Fibroblast of peridontal ligament (primary cell): ENCODE data around the gene CABP2.
A peak's percentile ranks its signal among the peaks of the same experiment; 100 is the strongest.
"Not testable (repeated sequence)": the region's sequence is repeated elsewhere in the genome, so short reads cannot be mapped to it uniquely, and the experiment has no call there.

Experiments
- DNase-seq: peaks from one replicate; pipeline ENCODE4 v3.0.0-alpha.2; 2010; ENCODE audit errors: extremely low read depth

CABP2 gene

DNA sequence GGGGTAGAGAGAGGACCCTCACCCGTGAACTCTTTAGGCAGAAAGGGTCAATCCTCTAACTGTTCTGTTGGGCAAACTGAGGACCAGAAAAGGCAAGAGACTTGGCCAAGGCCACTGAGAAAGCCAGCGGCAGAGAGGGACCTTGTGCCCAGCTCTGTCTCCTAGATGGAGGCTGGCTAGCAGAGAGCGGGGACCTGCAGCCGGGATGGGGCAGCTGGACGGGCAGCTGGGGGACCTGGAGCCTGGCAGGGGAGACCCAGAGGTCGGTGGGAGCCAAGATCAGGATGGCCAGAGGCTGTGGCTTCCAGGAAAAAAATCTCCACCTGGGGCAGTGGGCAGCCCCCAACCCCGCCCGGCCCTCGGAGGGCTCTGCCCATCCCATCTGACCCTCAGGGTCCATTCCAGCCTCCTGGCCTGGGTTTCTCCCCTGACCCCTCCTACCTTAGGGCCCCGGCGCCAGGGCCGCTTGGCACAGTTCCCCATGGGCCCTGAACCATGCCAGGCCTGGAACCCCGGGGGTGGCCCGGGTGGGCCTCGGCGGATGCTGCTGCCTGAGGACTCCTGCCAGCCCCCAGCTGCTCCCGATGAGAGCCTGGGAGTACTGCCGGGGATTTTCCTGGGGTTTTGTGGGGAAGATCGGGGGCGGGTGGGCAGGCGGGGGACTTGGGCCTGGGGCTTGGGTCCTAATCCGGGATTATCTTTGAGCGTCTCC is at the start of gene CABP2:
TSS of gene CABP2 (minus strand) at position 603 of the 712 bp plus-strand sequence. CDS start at position 483, 120 bp downstream.
- no peak for DNase-seq

DNA sequence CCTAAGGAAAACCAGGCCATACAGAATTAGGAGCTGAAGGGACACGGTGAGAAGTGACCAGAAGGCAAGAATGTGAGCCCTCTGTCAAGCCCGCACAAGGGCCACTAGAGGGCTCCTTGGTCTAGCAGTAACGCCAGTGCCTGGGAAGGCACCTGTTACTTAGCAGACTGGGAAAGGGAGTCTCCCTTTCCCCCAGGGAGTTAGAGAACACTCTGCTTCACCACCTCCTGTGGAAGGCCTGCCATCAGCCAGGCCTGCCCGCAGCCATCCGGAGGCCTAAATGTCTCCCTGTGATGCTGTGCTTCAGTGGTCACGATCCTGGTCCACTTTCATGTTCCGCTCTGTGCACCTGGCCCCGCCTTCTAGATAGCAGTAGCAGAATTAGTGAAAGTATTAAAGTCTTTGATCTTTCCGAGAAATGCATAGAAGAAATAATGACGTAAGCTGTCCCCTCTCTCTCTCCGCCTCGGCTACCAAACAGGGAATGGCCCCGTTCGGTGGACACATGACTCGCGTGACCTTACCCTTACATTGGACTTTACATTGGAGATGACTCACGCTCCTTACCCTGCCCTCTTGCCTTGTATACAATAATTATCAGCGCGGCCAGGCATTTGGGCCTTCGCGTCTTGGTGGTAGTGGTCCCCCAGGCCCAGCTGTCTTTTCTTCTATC is 49.6 kb upstream of the CABP2 start:
- DNase-seq: peak; percentile 36

DNA sequence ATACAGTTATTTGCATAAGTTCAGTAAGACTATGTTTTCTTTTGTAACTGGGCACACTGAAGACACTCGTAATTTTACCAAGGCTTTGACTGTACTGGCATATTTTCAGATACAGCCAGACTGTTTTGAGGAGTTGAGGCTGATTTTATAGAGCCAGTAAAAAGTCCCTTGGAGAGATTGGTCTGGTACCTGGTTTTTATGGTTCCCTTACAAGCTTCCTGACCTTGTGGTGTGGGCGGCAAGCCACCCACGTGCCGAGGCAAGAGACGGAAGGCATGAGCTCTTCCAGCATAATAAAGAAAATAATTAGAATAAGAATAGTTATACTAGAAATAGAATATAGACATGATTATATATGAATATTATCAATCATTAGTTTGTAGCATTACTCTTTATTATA is 49.1 kb upstream of the CABP2 start:
- DNase-seq: no peak

DNA sequence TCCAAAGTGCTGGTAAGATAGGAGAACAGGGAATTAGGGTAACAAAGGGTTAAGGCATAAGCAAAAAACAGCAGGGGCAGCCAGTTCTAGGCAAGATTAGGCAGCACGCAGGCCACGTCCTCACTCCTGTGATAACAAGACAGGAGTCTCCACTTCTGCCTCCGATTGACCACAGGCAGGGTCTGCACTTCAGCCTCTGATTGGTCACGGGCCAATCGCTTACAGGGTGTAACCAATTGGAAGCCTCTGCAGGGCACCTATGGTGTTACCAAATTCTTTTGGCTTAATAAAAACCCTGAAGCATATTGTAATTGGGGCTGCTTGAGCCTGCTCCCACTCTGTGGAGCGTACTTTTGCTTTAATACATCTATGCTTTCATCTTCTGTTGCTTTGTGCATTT is 48.2 kb upstream of the CABP2 start:
- no peak for DNase-seq

DNA sequence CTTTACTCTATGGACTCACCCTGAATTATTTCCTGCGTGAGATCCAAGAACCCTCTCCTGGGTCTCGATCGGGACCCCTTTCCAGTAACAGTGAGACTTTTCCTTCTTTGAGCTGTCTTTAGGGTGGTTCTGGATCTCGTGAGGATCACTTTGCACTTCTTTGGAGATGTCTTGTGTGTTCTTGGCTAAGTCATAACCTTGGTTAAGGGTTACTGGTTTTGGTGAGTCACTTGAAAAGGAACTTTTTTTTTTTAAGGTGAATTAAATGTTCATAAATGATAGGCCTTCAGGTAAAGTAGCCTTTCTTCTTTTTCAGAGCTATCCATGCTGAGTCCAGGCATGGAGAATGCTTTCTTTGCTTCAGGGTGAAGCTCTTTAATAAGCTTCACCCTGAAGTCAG is 41.0 kb upstream of the CABP2 start:
- no peak for DNase-seq

DNA sequence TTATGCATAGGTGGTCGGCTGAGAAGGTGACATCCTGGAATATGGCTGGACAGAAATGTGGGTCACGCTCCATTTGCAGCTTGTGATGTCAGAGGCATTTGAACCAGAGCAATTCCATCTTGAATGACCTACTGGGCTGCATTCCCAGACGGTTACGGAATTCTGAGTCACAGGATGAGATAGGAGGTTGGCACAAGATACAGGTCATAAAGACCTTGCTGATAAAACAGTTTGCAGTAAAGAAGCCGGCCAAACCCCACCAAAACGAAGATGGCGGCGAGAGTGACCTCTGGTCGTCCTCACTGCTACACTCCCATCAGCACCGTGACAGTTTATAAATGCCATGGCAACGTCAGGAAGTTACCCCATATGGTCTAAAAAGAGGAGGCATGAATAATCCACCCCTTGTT is 40.5 kb upstream of the CABP2 start:
- DNase-seq: peak; percentile 75

DNA sequence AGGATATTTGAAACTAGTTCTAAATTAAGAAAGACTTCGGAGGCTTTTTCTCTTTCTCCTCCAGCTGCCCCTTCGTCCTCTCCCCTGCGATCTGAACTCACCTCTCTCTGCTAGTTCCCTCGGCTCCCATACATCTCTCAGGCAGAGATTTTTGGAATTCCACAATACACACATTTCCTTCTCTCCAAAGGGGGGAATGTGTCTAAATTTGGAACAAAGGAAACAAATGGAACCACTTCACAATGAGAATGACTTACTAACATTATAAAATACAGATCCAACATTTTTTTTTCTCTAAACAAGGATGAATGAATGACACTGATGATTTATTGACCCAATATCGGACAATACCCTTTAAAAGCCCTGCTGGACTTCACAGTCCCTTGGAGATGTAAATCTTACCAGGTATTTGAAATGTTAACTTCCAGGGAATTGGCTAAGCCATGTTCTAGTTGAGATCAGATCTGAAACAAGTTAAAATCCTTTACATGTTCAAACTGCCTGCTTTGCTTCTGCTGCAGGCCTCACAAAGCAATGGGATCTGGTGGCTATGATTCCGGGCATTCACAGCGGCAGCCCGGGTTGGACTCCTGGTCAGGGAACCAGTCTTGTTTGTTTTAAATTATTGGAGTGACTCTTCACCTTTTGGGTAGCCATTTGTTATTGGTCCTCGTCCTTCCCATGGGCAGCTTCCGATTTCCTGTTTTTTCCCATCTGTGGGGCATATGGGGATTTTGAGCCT is 39.9 kb upstream of the CABP2 start:
- no peak for DNase-seq

DNA sequence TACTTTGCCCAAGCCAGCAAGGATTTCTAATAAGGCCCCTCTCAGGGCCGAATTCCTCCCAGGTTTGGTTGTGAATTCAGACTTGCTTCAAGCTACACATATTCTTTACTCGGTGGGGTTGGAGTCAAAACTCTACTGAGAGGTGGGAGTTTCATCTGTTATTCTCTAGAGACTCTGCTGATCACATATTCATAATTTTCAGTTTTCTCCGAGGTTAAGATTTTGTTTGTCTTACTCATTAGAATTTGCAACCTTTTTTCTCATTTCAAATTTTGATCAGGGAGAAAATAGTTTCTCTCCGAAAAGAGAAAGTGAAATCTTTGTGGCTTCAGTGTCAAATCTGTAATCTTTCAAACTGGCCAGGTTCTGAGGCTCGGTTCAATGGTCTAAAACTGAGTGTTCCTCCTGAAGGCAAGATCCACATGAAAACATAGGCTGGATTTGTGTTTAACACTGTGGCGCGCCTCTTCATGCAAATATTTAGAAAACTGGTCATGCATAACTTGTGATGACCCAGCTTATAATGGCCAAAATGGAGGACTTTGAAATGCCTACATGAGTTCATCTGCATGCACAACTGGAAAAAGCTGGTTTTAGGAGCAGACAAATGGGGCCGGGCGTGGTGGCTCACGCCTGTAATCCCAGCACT is 38.8 kb upstream of the CABP2 start:
- DNase-seq: no peak

DNA sequence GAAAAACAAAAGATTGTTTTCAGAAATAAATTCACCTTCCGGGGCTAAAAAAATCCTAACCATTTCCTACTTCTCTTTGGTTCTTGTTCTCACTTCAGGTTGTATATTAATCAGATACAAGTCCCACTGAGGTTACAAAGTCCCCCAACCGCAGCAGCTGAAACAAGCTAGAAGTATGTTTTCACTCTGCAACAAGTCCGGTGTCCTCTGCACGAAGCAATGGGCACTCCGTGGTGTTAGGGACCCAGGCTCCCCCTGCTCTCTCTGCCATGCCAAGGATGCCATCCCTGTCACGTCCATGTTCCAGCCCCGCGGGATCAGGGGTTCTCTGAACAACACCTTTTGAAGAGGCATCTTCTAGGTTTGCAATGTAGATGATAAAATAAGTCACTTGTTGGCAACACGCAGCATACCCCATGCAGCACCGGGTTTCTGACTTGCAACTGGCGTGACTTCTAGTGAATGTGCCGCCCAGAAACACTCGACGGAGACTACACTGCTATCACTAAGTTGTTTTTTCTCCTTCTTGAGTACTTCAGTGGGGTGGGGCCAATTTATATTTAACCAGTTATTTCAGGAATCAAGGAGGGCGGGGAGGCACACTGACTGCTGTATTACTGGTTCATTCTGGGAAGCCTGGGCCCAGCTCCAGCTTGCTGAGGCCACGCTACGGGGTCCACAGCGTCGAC is 35.0 kb upstream of the CABP2 start:
- DNase-seq: no peak

DNA sequence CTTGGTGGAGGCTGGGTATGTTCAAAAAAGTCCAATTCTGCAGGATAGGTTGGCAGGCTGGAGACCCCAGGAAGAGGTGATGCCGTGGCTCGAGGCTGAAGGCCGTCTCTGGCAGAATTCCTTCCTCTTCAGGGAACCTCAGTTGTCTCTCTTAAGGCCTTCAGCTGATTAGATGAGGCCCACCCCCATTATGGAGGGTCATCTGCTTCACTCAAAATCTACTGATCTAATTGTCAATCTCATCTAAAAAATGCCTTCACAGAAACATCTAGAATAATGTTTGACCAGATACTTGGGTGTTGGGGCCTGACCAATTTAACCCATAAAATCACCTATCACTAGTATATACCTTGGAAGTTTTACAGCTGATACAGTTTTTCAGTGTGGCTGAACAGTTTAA is 33.0 kb upstream of the CABP2 start:
- DNase-seq: no peak

DNA sequence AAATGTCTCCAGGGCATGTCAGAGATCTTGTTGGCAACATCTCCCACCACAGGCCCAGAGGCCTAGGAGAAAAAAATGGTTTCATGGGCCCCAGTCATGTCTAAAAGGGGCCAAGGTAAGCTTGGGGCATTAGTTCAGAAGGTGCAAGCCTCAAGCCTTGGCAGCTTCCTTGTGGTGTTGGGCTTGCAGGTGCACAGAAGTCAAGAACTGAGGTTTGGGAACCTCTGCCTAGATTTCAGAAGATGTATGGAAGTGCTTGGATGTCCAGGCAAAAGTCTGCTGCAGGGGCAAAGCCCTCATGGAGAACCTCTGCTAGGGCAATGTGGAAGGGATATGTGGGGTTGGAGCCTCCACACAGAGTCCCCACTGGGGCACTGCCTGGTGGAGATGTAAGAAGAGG is 28.5 kb upstream of the CABP2 start:
- not testable (repeated sequence) for DNase-seq

DNA sequence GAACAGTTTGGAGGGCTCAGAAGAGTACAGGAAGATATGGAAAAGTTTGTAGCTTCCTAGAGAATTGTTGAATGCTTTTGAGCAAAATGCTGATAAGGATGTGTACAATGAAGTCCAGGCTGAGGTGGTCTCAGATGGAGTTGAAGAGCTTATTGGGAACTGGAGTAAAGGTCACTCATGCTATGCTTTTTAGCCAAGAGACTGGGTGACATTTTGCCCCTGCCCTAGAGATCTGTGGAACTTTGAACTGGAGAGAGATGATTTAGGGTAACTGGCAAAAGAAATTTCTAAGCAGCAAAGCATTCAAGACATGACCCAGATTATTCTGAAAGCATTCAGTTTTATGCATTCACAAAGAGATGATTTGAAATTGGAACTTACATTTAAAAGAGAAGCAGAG is 27.9 kb upstream of the CABP2 start:
- DNase-seq: no peak

DNA sequence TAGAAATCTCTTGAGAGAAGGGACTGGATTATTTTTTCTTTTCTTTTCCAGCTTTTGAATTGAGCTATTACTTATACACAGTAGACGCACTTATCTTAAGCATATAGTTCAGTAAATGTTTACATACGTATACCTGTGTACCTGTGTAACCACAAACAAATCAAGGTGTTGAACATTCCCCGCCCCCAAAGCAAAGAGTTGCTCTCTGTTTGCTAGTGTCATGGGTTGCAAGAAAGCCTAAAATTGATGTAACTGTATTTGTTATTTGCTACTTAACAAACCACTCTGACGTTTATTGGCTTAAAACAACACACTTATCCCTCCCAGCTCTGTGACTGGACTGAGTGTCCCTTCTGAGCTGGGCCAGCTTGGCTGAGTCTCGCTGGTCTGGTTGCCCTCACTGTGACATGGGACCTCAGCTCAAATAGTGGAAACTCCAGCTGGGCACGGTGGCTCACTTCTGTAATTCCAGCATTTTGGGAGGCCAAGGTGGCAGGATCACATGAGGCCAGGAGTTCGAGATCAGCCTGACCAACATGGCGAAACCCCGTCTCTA is 25.4 kb upstream of the CABP2 start:
- DNase-seq: no peak

DNA sequence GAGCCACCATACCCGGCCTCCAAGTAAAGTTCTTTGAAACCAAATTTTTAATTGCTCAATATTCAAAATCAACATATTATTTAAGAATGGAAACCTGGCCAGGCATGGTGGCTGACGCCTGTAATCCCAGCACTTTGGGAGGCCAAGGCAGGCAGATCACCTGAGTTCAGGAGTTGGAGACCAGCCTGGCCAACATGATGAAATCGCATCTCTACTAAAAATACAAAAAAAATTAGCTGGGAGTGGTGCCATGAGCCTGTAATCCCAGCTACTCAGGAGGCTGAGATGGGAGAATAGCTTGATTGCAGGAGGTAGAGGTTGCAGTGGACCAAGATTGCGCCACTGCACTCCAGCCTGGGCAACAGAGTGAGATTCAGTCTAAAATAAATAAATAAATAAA is 24.9 kb upstream of the CABP2 start:
- DNase-seq: not testable (repeated sequence)

DNA sequence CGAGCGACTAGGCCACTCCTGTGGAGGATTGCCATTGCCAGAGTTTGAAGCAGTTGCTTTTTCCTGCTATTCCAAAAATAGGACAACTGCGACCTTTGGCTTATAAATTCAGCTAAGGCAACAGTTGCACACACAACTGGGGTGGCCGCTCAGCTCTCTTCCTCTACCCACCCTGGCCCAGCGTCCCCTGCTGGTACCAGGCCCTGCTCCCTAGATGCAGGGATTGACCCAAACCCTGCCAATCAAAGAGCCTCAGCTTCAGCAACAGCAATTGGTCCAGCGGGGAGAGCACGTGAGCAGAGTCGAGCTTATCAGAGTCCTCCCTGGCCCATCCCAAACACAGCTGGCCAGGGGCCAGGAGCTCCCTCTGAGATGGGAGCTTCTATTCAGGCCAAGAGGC is 22.0 kb upstream of the CABP2 start:
- no peak for DNase-seq

DNA sequence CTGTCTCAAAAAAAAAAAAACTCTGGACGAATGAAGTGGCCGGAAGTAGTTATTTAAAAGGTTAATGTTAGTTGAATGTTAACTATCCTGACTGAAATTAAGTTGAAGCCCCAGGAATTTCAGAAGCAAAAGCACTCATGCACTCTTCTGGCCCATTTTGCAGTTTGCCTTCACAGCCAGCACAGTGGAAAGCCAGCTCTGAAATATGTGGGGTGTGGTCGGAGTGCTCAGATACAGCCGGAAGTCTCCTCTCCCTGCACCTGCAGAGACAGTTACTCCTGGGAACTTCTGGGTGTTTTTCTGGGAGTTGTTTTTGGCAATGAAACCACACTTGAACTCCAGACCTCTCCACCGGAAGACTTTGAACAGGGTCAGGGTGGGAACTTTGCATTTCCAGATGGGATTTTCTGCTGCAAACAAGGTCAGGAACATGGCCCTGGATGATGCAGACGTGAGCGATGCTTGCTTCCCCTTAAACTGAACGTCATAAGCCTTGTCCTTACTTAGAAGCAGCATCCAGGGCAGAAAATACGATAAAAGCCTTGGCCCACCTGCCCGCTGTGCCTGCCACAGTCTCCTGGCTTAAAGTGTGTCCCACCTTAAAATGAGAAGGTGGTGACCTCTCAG is 21.5 kb upstream of the CABP2 start:
- DNase-seq: no peak

DNA sequence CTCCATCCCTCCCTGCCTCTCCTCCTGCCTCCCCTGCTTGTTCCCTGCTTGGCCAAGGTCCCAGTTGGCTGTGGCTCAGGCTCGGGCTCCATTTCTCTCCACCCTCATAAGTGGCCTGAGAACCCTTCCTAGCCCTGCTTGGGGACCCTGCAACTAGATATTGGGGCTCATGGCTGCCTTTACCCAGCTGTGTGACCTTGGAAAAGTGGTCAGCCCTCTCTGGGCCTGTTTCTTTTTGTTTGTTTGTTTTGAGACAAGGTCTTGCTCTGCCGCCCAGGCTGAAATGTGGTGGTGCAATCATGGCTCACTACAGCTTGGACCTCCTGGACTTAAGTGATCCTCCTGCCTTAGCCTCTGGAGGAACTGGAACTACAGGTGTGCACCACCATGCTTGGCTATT is 20.3 kb upstream of the CABP2 start:
- no peak for DNase-seq

DNA sequence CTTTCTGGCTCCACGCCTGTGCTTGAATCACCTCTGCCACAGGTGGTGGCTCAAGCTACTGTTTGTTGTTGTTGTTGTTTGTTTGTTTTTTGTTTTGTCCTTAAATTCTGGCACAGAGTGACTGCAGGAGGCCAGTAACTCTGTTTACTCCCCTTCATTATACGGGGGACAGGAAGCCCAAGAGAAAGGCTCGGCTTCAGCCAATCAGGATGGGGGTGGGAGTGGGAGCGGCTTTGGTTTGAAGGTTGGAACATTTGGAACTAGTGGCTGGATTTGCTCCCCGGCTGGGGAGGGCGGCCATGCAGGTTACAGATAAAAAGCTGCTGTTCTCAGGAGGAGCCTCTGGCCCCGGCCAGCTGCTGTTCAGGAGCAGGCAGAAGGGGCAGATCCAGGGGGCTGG is 19.7 kb upstream of the CABP2 start:
- no peak for DNase-seq

DNA sequence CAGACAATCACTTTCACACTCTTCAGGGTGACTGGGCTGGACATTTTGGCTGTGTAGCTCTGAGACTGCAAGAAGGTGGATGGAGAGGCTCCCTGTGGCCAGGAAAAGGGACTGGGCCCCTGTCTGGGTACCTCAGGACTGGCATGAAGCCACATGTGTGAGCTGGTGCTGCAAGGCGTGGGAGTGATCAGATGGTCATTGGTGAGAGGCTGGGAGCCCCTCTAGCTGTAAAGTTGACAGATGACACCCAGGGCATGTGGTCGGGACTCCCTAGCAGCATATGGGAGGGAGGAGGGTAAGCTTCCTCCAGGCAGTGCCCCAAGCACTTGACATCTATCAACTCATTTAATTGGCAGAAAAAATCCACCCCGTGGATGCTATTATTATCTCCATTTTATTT is 18.9 kb upstream of the CABP2 start:
- DNase-seq: no peak

DNA sequence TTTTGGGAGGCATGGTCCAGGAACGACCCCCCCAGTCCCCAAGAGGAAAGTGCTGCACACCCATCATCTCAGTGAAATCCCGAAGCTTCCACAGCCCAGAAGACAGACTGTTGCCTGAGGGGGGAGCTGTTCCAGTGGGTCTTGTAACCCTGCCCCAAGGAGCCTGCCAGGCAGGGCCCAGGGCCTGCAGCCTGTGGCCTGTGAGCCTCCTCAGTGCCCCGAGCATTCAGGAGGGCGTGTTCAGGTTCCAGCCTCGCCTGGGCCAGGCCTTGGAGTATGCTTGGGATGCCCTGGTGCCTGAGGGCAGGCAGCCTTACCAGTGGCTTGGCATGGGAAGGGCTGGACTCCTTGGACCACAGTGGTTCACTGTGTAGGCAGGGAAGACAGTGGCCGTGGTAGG is 18.0 kb upstream of the CABP2 start:
- DNase-seq: no peak

DNA sequence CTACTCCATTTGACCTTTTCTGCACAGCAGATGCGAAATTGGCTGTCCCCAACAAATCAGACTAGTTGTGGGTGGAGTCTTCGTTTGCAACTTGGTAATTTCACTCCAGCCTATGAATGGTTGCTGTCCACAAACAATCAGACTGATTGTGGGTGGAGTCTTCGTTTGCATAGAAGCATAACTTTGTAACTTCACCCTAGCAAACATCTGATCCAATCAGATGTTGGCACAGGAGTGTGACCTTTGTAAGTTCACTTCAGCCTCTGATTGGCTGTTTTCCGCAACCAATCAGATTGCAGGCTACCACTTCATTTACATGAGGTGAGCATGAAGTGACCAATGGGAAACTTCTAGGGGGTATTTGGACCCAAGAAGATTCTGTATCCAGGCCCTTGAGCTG is 16.3 kb upstream of the CABP2 start:
- DNase-seq: no peak
